ENCODE measurements around the gene RNU4-1.

Gene RNU4-1

DNA sequence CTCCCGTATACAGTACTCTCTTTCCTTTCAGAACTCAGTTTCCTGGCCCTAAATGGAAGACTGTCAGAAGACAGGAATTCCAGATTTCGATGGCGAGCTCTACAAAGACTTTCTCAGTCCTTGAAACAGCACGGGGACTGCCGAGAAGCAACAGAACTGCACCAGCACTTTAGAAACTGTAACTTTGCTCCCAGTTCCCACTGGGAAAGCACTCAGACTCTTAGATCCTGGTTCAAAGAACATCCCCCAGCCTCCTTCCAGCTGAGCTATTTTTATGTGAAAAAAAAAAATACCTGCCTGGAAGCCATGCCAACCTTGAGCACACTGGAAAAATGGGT lies 29.3 kb downstream of the RNU4-1 start:
- H3K4me3 ChIP-seq (ENCODE audit: low read depth, low read length), result peak overlapping the region; percentile 88
- TF ChIP-seq, protein P1, sequence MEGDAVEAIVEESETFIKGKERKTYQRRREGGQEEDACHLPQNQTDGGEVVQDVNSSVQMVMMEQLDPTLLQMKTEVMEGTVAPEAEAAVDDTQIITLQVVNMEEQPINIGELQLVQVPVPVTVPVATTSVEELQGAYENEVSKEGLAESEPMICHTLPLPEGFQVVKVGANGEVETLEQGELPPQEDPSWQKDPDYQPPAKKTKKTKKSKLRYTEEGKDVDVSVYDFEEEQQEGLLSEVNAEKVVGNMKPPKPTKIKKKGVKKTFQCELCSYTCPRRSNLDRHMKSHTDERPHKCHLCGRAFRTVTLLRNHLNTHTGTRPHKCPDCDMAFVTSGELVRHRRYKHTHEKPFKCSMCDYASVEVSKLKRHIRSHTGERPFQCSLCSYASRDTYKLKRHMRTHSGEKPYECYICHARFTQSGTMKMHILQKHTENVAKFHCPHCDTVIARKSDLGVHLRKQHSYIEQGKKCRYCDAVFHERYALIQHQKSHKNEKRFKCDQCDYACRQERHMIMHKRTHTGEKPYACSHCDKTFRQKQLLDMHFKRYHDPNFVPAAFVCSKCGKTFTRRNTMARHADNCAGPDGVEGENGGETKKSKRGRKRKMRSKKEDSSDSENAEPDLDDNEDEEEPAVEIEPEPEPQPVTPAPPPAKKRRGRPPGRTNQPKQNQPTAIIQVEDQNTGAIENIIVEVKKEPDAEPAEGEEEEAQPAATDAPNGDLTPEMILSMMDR (conservative IDR thresholded peaks at IDR 0.05; ENCODE audit: low read depth, low read length), result no peak

DNA sequence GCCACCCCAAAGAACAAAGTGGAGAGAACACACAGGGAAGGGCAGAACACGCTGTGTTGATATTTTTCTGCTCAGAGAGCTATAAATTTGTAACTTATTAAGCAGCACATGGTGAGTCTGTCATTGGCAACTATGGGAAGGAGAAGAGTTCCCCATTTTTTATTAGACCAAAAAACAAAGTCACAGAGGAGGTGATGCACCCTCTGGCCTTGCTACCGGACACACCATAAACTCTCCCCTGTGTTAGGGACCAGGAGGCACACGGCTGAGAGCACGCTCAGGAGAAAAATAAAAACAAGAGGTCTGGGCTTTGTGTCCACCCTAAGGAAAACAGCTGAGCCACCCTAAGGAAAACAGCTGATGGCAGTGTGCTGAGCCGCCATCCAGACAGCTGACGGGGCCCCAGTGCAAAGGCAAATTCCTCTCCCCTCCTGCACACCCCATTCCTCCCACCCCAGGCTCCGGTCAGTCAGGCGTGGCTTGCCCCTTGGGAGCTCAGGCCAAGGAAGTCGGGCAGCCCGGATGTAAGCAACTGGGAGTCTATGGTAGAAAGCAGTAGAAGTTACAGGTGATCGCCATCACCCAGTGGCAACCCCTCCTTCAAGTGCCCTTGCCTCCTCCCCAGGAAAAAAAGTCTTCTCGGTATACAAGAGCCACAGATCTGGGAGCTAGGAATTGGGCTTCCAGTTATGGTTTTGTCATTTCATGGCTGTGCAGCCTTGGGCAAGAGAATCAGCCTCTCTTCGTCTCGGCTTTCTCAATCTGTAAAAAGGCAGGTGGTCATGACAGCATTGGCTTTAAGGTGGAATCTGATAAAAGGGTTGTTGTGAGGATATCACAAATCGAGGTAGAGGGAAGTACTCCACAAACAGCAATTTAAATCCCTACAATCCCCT lies 29.9 kb downstream of the RNU4-1 start:
- peak overlapping the region; percentile 88 for H3K4me3 ChIP-seq (ENCODE audit: low read depth, low read length)
- DNase-seq (ENCODE audit: low read depth), result no peak
- TF ChIP-seq, protein P1 (conservative IDR thresholded peaks at IDR 0.05; ENCODE audit: low read depth, low read length), result no peak

More for the DNA sequence above, 29.3 kb downstream of the RNU4-1 start:
- no peak for DNase-seq (ENCODE audit: low read depth)

DNA sequence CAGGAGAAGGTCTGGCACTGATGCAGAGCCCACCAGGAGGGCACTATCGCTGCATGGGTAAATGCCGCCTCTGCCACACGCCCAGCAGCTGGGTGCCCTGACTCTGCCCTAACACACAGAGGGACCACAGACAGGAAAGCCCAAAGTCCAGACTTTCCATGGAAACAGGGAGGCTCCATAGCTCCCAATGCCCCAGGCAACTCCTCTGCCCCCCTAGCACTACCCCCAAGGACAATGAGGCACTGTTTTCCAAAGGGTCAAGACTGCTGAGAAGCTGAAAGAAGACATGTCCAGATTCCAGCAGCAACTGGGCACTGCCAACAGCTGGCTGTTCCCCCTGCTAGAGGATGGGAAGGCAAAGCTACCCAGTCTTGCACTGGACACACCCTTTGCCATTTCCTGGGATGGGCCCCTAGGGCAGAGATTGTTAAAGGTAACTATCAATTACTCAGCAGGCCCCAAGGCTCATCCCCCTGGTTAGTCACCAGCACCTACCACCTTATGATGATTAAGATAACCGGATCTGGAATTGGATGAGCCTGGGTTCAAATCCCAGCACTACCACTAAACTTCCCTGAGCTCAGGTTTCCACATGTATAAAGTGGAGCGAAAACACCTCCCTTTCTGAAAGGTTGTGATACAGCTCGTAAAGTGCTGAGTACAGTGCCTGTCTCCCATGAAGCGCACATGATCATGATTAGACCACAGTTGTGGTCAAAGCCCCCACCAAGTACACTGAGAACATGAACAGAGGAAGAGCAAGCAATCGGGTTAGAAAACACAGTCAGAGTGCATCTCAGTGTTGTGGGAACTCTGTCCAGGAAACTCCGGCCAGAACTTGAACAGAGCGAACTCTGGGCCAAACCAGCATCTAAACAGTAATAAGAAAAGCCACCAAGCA lies 30.8 kb downstream of the RNU4-1 start:
- H3K4me3 ChIP-seq (ENCODE audit: low read depth, low read length), result peak overlapping the region; percentile 88
- TF ChIP-seq, protein P1 (conservative IDR thresholded peaks at IDR 0.05; ENCODE audit: low read depth, low read length), result no peak
- peak; percentile 67 for DNase-seq (ENCODE audit: low read depth)

DNA sequence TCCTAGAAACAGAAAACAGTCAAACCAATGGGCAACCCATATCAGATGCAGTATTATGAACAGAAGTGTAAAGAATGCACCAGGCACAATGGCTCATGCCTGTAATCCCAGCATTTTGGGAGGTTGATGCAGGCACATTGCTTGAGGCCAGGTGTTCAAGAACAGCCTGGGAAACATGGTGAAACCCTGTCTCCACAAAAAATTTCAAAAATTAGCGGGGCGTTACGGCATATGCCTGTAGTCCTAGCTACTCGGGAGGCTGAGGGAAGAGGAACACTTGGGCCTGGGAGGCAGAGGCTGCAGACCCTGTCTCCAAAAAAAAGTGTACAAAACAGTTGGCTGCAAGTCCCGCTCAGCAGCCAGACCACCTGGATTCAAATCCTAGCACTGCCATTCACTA lies 32.4 kb downstream of the RNU4-1 start:
- TF ChIP-seq, protein P1 (conservative IDR thresholded peaks at IDR 0.05; ENCODE audit: low read depth, low read length), result no peak
- no peak overlapping the region for H3K4me3 ChIP-seq (ENCODE audit: low read depth, low read length)
- DNase-seq (ENCODE audit: low read depth), result no peak

DNA sequence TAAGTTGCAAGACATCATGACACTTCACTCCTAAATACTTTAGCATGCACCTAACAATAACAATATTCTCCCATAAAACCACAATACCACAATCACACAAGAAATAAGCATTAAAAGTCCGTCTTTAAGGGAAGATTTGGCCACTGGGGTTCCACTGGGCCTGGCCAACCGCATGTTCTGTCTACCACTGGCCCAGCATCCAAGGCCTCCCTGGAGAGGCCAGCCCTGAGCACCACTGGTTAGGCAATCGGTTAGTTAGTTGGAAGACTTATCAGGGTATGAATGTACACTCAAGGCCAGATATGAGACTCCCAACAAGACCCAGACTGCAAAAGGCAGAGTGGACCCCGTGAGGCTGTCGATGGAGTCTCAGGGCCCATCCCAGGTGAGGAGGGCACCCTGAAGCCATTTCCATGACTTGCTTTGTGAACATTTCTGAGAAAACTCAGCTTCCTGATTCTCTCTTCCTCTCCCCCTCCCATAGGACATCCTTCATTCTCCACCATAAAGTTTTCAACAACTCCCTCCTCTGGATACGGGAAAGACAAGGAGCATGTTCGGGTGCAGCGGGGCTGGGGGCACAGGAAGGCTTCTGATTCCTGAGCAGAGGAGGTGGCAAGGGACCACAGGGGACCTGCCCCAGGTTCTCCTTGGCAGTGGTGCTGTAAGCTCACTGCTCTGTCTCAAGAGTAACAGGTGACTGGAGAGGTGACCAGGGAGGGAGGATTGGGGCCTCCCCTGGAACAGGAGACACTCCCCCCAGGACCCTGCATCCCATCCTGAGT lies 33.4 kb downstream of the RNU4-1 start:
- DNase-seq (ENCODE audit: low read depth), result peak; percentile 65
- H3K4me3 ChIP-seq (ENCODE audit: low read depth, low read length), result no peak overlapping the region
- TF ChIP-seq, protein P1 (conservative IDR thresholded peaks at IDR 0.05; ENCODE audit: low read depth, low read length), result no peak

DNA sequence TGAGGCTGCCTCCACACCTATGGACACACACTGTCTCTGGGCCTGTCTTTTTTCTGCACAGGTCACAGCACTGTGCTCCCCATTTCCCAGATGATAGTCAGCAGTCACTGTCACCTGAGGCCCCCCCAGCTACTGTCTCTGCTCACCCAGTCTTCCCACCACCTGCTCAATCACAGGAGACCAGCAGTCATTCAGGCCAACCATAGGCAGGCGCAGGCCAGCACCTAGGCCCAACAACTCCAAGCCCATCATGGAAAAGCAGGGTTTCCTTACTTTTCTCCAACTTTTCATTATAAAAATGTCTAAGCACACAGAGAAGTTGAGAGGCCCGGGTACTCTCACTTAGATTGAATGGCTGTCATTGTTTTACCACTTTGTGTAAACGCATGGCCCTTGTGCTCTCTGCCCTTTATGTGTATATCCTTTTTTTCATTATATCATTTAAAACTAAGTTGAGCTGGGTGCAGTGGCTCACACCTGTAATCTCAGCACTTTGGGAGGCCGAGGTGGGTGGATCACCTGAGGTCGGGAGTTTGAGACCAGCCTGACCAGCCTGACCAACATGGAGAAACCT lies 34.6 kb downstream of the RNU4-1 start:
- TF ChIP-seq, protein P1 (conservative IDR thresholded peaks at IDR 0.05; ENCODE audit: low read depth, low read length), result no peak
- no peak for DNase-seq (ENCODE audit: low read depth)
- no peak overlapping the region for H3K4me3 ChIP-seq (ENCODE audit: low read depth, low read length)

All from choroid plexus epithelial cell (primary cell).